ENCODE data around the gene PSMA2. TPM values are rescaled to one million over a fixed set of nuclear protein-coding genes. Genes with fewer than 3 reads are reported as not detected.

Gene PSMA2
- total RNA-seq, 1 experiment from 2014 or later: 228 TPM

GRCh38 chr7:42946627-42946950 is 14.6 kb upstream of the PSMA2 start:
- no peak overlapping the region for H3K27ac Mint-ChIP-seq
- no peaks in the 10 kb centered on the region for H3K36me3 Mint-ChIP-seq
- H3K4me1 Mint-ChIP-seq: peaks cover 10% of the 10 kb centered on the region
- POLR2A ChIA-PET: no interaction called here
- H3K9me3 Mint-ChIP-seq: peaks cover 4% of the 10 kb centered on the region
- no peak for DNase-seq (ENCODE audit: low spot score)
- TF ChIP-seq CREB1 (CRISPR knock-in tag; IDR thresholded peaks at IDR 0.05) (no peak), ZNF263 (CRISPR knock-in tag; IDR thresholded peaks at IDR 0.05; ENCODE audit: low read depth) (no peak), PREB (CRISPR knock-in tag; IDR thresholded peaks at IDR 0.05; ENCODE audit: borderline replicate concordance) (no peak), IRF1 (CRISPR knock-in tag; IDR thresholded peaks at IDR 0.05) (no peak), TCF7 (CRISPR knock-in tag; IDR thresholded peaks at IDR 0.05; ENCODE audit: low read depth) (no peak), HMGXB4 (CRISPR knock-in tag; IDR thresholded peaks at IDR 0.05) (no peak), ZNF425 (CRISPR knock-in tag; conservative IDR thresholded peaks at IDR 0.05) (no peak), MAX (CRISPR knock-in tag; IDR thresholded peaks at IDR 0.05) (no peak)
- CTCF ChIA-PET: interaction anchor here (0.9 to 1.4 kb wide), 2 partner anchors 36 to 636 kb away, joined by 3 read pairs; no protein-coding TSS in a partner anchor
- H3K4me3 Mint-ChIP-seq: no peak overlapping the region
- H3K27me3 Mint-ChIP-seq (ENCODE audit: low read depth): no peaks in the 10 kb centered on the region
- no peak for ATAC-seq

GRCh38 chr7:42945821-42946626 is 14.1 kb upstream of the PSMA2 start:
- TF ChIP-seq GABPB1 (CRISPR knock-in tag; IDR thresholded peaks at IDR 0.05): no peak
- no peak for TF ChIP-seq ATF3 (CRISPR knock-in tag; conservative IDR thresholded peaks at IDR 0.05)
- no peak for TF ChIP-seq FOXK1 (CRISPR knock-in tag; IDR thresholded peaks at IDR 0.05)
- Mint-ChIP-seq H3K9me3 (peaks cover 4% of the 10 kb centered on the region), H3K36me3 (no peaks in the 10 kb centered on the region), H3K4me1 (peaks cover 12% of the 10 kb centered on the region), H3K27me3 (ENCODE audit: low read depth) (no peaks in the 10 kb centered on the region), H3K4me3 (no peak overlapping the region), H3K27ac (no peak overlapping the region)
- CTCF ChIA-PET: interaction anchor here (0.9 to 2.0 kb wide), 4 partner anchors 37 to 636 kb away, joined by 3 to 7 read pairs (median 4); no protein-coding TSS in a partner anchor
- POLR2A ChIA-PET: interaction anchor here (0.6 kb wide), 1 partner anchor 223 kb away, joined by 3 read pairs; no protein-coding TSS in a partner anchor
- ATAC-seq (no peak), DNase-seq (ENCODE audit: low spot score) (no peak)

- DNase-seq (ENCODE audit: low spot score): peak; percentile 90
- Mint-ChIP-seq H3K9me3 (no peaks in the 10 kb centered on the region), H3K27me3 (ENCODE audit: low read depth) (no peaks in the 10 kb centered on the region), H3K36me3 (peaks cover 15% of the 10 kb centered on the region), H3K27ac (peak overlapping the region; percentile 66; the same call in 1 of the 2 replicates), H3K4me3 (no peak overlapping the region), H3K4me1 (peaks cover 9% of the 10 kb centered on the region)
- ATAC-seq: peak; percentile 90
- ChIA-PET CTCF (interaction anchor here (0.6 to 2.5 kb wide), 69 partner anchors 9 to 1000 kb away, joined by 3 to 36 read pairs (median 4); partner anchors contain the start of genes MRPL32, PSMA2 and STK17A), POLR2A (interaction anchor here (0.6 to 1.0 kb wide), 2 partner anchors 130 to 167 kb away, joined by 3 read pairs; no protein-coding TSS in a partner anchor)
- TF ChIP-seq CBFB (CRISPR knock-in tag; IDR thresholded peaks at IDR 0.05; ENCODE audit: low read depth) (no peak), CTCF (IDR thresholded peaks at IDR 0.05) (peak; percentile 91), ZNF281 (CRISPR knock-in tag; IDR thresholded peaks at IDR 0.05) (no peak), E2F5 (CRISPR knock-in tag; IDR thresholded peaks at IDR 0.05) (no peak)
Observed at GRCh38 chr7:42940985-42941847, 9.2 kb upstream of the PSMA2 start.
